IPS-20b (cell line): ENCODE measurements around the gene ERN1.
"Not testable (repeated sequence)": the region's sequence is repeated elsewhere in the genome, so short reads cannot be mapped to it uniquely, and the experiment has no call there.

Source experiments
- H3K27ac ChIP-seq: one replicate; pipeline ENCODE4 v1.5.1; 2013; ENCODE audit warnings: low read length
- H3K27me3 ChIP-seq: 2 replicates; pipeline ENCODE4 v1.6.1; 2013; ENCODE audit warnings: mild to moderate bottlenecking, low read length, inconsistent platforms; ENCODE audit not compliant: insufficient read depth
- H3K36me3 ChIP-seq: 2 replicates; pipeline ENCODE4 v1.6.1; 2013; ENCODE audit warnings: low read depth, mild to moderate bottlenecking, inconsistent platforms, low read length, moderate library complexity; ENCODE audit not compliant: insufficient read depth
- H3K4me1 ChIP-seq: 2 replicates; pipeline ENCODE4 v1.6.1; 2013; ENCODE audit warnings: mild to moderate bottlenecking, control low read depth, inconsistent platforms, low read length, moderate library complexity; ENCODE audit not compliant: insufficient read depth
- H3K4me3 ChIP-seq: 2 replicates; pipeline ENCODE4 v1.5.1; 2013; ENCODE audit warnings: mild to moderate bottlenecking, low read length, inconsistent platforms
- H3K9ac ChIP-seq: 2 replicates; pipeline ENCODE4 v1.6.1; 2013; ENCODE audit warnings: low read depth, mild to moderate bottlenecking, inconsistent platforms, low read length, moderate library complexity
- H3K9me3 ChIP-seq: 2 replicates; pipeline ENCODE4 v1.6.1; 2013; ENCODE audit warnings: mild to moderate bottlenecking, low read depth, low read length, inconsistent platforms; ENCODE audit not compliant: insufficient read depth

The ERN1 gene

GRCh38 chr17:64025732-64026294 lies 104.1 kb downstream of the ERN1 start:
- H3K9ac ChIP-seq: no peak overlapping the region
- no peaks in the 10 kb centered on the region for H3K4me1 ChIP-seq
- H3K4me3 ChIP-seq: no peak overlapping the region
- no peak overlapping the region for H3K27ac ChIP-seq
- H3K9me3 ChIP-seq: no peaks in the 10 kb centered on the region
- peaks cover 11% of the 10 kb centered on the region for H3K27me3 ChIP-seq
- H3K36me3 ChIP-seq: no peaks in the 10 kb centered on the region

- Histone ChIP-seq H3K27me3 (peaks cover 14% of the 10 kb centered on the region), H3K27ac (no peak overlapping the region), H3K9ac (no peak overlapping the region), H3K36me3 (no peaks in the 10 kb centered on the region), H3K4me1 (no peaks in the 10 kb centered on the region), H3K9me3 (no peaks in the 10 kb centered on the region), H3K4me3 (no peak overlapping the region)
These were observed 104.9 kb downstream of the ERN1 start for GRCh38 chr17:64024781-64025731.

GRCh38 chr17:64024215-64024654 lies 105.7 kb downstream of the ERN1 start:
- Histone ChIP-seq H3K27ac (no peak overlapping the region), H3K9ac (no peak overlapping the region), H3K4me1 (no peaks in the 10 kb centered on the region)

GRCh38 chr17:64022611-64023063 lies 107.3 kb downstream of the ERN1 start:
- peaks cover 20% of the 10 kb centered on the region for H3K27me3 ChIP-seq
- no peak overlapping the region for H3K4me3 ChIP-seq
- no peaks in the 10 kb centered on the region for H3K4me1 ChIP-seq
- H3K9me3 ChIP-seq: no peaks in the 10 kb centered on the region
- H3K9ac ChIP-seq: no peak overlapping the region
- H3K36me3 ChIP-seq: no peaks in the 10 kb centered on the region
- H3K27ac ChIP-seq: no peak overlapping the region

More at GRCh38 chr17:64024215-64024654, 105.7 kb downstream of the ERN1 start:
- no peaks in the 10 kb centered on the region for H3K9me3 ChIP-seq
- peaks cover 20% of the 10 kb centered on the region for H3K27me3 ChIP-seq
- H3K36me3 ChIP-seq: no peaks in the 10 kb centered on the region
- H3K4me3 ChIP-seq: no peak overlapping the region

GRCh38 chr17:64020056-64020766 lies 109.7 kb downstream of the ERN1 start, which contains the start of gene ICAM2:
ICAM2 (minus strand) TSS chr17:64020633; CDS start chr17:64006691, 13,942 bp downstream.
- peak within 1 kb of the TSS; percentile 4; the same call in 1 of the 2 replicates for H3K4me3 ChIP-seq
- H3K9me3 ChIP-seq: no peaks in the 10 kb centered on the region
- H3K27ac ChIP-seq: no peak within 1 kb of the TSS
- H3K9ac ChIP-seq: no peak within 1 kb of the TSS
- H3K4me1 ChIP-seq: no peaks in the 10 kb centered on the region
- H3K27me3 ChIP-seq: 0 out of 2 replicates have a peak, but pooled peaks cover 9% of the 10 kb centered on the region
- H3K36me3 ChIP-seq: no peaks in the 10 kb centered on the region

GRCh38 chr17:64019551-64019961 lies 110.4 kb downstream of the ERN1 start:
- not testable (repeated sequence) for H3K27ac ChIP-seq, H3K4me1 ChIP-seq, H3K9ac ChIP-seq

GRCh38 chr17:64017381-64017980 lies 112.5 kb downstream of the ERN1 start:
- Histone ChIP-seq H3K9me3 (no peaks in the 10 kb centered on the region), H3K27ac (no peak overlapping the region), H3K9ac (no peak overlapping the region), H3K27me3 (0 out of 2 replicates have a peak, but pooled peaks cover 9% of the 10 kb centered on the region), H3K4me1 (no peaks in the 10 kb centered on the region), H3K36me3 (no peaks in the 10 kb centered on the region), H3K4me3 (no peak overlapping the region)

More at GRCh38 chr17:64019551-64019961, 110.4 kb downstream of the ERN1 start:
- not testable (repeated sequence) for H3K4me3 ChIP-seq, H3K36me3 ChIP-seq, H3K9me3 ChIP-seq, H3K27me3 ChIP-seq

- no peak overlapping the region for H3K4me3 ChIP-seq
- H3K9me3 ChIP-seq: no peaks in the 10 kb centered on the region
- 0 out of 2 replicates have a peak, but pooled peaks cover 9% of the 10 kb centered on the region for H3K27me3 ChIP-seq
- no peak overlapping the region for H3K27ac ChIP-seq
- no peaks in the 10 kb centered on the region for H3K36me3 ChIP-seq
- H3K9ac ChIP-seq: no peak overlapping the region
- no peaks in the 10 kb centered on the region for H3K4me1 ChIP-seq
These were observed 113.0 kb downstream of the ERN1 start for GRCh38 chr17:64016974-64017373.

- Histone ChIP-seq H3K9ac (no peak overlapping the region), H3K4me3 (no peak overlapping the region), H3K4me1 (no peaks in the 10 kb centered on the region), H3K9me3 (no peaks in the 10 kb centered on the region), H3K36me3 (no peaks in the 10 kb centered on the region), H3K27me3 (0 out of 2 replicates have a peak, but pooled peaks cover 9% of the 10 kb centered on the region), H3K27ac (no peak overlapping the region)
These were observed 113.6 kb downstream of the ERN1 start for GRCh38 chr17:64016231-64016784.

- Histone ChIP-seq H3K27ac (no peak overlapping the region), H3K27me3 (0 out of 2 replicates have a peak, but pooled peaks cover 9% of the 10 kb centered on the region), H3K4me1 (no peaks in the 10 kb centered on the region), H3K4me3 (no peak overlapping the region), H3K9ac (no peak overlapping the region), H3K9me3 (no peaks in the 10 kb centered on the region), H3K36me3 (no peaks in the 10 kb centered on the region)
These were observed 114.5 kb downstream of the ERN1 start for GRCh38 chr17:64015447-64015846.
